SIG-M5 (cell line): ENCODE data around the gene SWAP70.
"Not testable (repeated sequence)": the region's sequence is repeated elsewhere in the genome, so short reads cannot be mapped to it uniquely, and the experiment has no call there.

Experiments
- DNase-seq: peaks from one replicate; lab custom pipeline; 2025; lab: John Stamatoyannopoulos, UW

The SWAP70 gene

DNA sequence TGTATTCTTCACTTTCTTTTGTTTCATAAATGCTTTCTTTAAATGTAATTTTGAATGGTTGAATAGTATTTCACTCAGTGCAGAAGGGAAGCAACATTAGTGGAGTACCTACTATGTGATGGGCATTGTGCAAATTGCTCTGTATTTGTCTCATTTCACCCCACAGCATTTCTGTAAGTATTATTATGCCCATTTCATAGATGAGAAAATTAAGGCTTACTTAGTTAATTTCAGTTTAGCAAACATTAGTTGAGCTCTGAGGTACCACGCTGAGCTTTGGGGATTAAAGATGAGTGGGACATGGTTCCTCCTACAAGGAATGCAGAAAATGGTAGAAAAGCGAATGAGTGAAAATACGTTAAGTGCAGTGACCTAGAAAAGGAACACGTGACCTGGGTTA, 58.1 kb downstream of the SWAP70 start:
- DNase-seq = no peak

DNA sequence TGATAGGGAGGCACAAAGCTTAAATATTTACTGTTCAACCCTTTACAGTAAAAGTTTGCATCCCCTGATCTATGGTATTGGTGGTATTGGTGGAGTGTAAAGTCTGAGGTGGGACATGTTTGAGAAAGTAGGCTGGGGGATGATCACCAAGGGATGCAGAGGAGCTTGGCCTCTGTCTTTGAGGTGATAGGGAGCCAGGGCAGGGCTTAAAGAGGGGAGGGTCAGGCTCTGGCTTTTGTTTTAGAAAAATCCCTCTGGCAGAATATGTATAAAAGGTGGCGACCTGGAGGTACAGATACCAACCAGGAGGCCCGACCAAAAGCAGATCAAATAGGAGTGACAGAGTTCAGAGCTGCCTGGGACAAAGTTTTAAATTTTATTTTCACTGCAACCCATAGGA, 59.0 kb downstream of the SWAP70 start:
- DNase-seq = no peak

DNA sequence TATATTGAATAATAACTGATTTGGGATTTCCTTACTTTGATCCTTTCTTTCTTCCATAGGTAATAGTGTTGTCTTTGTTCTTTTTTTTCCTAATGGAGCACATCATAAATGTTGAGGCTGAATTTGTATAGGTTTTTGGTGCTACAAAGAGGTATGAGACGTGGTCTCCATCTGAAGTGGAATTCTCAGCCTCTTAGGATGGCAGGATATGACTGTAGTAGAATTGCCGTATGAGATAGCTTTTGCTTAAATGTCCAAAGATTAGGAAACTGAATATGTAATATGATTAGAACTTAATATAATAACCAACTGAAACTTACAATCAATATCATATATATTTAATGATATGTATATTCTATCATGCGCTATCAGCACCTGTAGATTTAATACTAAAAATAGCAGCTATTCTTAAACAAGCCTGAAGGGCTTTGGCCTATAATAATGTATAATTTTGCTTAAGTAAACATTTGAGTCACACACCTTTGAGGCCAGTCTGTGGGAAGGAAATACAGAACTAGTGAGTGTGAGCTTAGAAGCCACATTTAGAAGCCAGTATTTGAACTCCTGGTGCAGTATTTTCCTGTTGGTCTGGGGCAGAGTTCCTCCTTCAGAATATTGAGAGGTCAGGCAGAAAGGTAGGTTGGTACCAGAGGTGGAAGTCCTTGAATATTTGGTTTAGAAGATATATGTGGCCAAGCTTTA, 62.6 kb downstream of the SWAP70 start:
- no peak for DNase-seq

DNA sequence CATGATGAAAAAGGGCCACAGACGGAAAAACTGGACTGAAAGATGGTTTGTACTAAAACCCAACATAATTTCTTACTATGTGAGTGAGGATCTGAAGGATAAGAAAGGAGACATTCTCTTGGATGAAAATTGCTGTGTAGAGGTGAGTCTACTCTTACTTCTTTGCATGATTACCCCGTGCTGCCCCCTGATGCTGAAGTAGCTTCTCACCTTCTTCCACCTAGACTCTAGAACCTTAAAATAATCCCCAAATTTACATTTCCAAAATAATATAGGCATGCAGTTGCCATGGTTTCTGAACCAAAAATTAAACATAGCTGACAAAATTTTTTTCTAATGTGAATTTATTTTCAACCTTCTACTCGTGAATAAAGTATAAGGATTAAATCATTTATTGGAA, 64.2 kb downstream of the SWAP70 start:
- DNase-seq = no peak

DNA sequence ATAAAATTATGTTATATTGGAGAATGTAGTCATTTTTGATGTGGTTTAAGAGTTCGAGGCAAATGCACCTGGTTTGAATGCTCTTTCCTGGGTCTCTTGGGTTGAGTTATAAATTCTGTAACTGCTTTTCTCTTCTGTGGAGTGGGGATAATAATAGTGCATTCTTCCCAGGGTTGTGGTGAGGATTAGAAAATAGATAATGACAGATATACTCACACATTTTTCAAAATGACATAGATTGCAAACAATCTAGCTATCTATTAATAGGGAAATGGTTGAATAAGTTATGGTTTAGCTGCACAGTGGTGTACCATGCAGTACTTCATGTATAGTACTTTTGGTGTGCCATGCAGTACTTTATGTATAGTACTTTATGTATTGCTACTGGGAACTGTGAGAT, 67.4 kb downstream of the SWAP70 start:
- no peak for DNase-seq

DNA sequence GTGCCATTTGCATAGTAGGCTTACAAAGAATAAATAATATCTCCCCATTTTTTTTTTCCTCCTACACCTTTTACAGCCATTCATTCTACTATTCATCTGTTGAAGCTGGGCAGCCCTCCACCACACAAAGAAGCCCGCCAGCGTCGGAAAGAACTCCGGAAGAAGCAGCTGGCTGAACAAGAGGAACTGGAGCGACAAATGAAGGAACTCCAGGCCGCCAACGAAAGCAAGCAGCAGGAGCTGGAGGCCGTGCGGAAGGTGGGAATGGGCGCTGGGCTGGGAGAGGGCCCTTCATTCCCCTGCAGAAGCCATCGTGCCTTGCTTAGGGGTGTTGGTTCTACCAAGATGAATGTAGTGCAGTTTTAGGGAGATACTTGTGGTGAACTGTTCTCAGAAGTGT, 68.6 kb downstream of the SWAP70 start:
- DNase-seq = no peak

DNA sequence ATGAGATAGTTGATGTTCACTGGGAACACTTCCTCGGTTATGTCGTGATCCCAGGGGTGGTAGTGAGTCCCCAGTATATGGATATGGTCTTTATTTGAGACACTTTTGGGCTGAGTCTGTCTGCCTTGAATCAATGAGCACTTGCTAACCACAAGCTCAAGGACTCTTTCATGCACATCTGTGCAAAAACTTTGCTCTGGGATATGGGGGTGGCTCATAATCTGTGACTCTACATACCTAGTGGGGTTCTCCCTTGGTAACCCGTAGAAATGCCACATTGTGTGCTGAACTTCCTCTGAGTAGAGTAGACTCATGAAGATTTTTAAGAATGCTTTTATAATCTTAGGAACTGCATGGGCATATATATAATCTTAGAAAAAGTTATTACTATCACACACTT, 69.3 kb downstream of the SWAP70 start:
- no peak for DNase-seq

DNA sequence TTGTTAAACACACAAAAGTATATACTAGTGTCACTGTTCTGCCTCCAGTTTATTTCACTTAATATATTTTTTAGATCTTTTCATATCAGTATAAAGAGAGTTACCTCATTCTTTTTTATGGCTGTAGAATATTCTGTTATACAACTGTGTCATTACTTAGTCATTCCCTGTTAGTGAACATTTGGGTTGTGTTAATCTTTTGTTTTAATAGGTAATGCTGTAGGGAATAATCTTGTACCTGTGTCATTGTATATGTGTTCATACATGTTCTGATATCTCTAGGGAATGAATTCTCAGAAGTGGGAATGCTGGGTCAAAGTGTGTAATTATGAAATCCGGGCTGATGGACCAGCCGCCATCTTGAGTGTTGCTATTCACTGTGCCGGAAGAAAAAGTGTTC, 71.4 kb downstream of the SWAP70 start:
- DNase-seq = no peak

DNA sequence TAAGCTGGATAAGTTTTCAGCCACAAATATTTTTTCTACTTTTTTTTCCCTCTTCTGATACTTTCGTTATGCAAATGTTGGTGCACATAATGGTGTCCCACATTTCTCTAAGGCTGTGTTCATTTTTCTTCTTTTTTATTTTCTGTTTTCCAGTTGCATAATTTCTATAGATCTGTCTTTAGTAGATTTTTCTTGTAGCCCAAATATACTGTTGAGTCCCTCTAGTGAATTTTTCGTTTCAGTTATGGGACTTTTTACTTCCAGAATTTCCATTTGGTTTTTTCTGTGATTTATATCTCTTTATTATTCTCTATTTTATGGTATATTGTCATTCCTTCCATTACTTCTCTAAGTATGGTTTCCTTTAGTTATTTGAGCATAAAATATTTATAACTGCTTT, 72.0 kb downstream of the SWAP70 start:
- DNase-seq = no peak

DNA sequence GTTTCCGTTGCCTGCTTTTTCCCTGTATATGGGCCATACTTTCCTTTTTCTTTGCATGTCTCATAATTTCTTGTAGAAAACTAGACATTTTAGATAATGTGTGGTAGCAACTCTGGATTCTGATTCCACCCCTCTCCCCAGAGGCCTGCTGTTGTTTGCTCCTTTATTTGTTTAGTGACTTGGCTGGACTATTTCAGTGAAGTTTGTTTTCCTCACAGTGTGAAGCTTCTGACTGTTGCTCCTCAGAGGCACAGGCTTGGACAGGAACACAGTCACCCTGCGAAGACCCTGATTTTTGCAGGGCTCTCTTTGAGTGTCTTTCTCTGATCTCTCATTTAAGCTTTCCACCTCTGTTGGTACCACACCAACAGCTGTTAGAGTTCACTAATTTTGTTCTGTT, 72.5 kb downstream of the SWAP70 start:
- no peak for DNase-seq

DNA sequence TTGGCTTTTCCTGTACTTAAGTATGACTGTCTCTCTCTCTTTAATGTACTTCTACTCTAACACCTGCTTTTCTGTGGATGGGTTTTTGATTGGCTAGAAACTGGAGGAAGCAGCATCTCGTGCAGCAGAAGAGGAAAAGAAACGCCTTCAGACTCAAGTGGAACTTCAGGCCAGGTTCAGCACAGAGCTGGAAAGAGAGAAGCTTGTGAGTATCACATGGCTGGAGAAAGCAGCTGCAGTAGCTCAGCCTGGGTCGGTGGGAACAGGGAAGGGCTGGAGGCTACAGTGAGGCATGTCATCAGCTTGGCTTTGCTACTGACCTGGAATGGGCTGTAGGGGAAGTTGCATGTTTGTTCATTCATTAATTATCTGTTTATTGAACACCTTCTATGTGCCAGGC, 74.2 kb downstream of the SWAP70 start:
- DNase-seq = no peak

DNA sequence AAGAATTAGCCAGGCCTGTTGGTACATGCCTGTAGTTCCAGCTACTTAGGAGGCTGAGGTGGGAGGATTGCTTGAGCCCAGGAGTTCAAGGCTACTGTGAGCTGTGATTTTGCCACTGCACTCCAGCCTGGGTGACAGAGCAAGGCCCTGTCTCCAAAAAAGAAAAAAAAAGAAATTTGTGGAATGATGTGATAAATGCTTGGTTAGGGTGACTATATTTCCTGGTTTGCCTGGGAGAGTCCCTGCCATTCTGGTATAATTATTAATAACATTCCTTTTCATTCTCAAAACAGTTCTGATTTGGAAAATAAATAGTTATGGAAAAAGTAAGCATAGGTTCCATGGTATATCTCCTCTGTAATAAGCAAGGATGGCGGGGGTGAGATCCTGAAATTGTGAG, 74.8 kb downstream of the SWAP70 start:
- no peak for DNase-seq

DNA sequence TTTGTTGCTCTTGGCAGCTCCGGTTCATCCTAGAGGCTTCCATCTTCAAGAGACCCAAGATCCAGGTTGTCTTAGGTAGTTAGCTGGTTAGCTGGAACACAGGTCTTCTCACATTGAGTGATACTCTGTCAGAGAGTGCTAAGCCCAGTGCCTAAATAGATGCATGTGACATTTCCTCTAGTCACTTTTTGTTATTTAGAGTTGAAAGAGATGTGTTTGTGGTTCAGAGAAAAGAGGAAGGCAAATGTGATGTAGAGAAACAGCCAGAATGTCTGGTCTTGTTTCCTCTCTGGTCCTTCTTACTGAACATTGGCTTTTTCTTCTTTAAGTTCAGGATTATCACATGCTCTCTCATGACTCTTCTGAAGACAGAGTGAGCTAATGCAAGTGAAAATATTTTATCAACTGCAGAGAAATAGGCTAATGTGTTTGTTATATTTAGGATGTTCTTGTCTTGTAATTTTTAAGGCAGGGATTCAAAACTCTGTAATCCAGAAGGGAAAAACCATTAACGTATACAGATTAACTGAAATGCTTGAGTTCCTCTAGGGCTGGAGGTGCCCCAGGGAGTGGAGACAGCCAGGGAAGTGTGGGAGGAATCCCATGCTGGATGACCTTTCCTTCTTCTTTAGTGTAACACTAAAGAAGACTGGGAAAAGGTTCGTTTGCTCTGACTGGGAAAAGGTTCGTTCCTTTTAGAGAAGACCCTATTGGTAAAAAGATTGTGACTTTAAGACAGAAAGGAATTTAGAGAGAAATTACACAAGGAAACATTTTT, 75.4 kb downstream of the SWAP70 start:
- DNase-seq = no peak

DNA sequence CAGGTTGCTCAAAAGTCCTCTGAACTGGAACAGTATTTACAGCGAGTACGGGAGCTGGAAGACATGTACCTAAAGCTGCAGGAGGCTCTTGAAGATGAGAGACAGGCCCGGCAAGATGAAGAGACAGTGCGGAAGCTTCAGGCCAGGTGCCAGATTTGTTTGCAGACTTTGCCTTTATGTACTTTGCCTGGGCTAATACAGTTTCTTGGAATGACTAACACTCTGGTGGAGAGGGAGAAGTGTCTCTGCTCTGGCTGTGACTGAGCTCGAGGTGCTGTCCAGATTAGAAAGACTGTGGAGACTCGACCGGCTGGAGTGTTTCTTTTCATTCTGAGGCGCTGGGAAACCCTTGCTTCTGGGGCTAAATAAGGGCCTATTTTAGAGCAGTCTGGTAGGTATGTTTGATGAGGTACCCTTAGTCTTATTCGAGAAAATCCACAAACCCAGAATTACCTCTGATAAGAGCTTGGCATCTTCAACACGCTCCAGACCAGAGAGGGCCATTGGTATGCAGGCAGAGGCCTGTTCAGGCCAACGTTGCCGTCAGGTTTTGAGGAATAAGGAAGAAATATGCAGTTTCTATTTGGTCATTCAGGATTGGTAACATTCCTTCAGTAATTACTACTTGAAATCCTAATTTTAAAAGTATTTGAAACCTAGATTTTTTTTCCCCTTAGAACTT, 76.5 kb downstream of the SWAP70 start:
- no peak for DNase-seq

DNA sequence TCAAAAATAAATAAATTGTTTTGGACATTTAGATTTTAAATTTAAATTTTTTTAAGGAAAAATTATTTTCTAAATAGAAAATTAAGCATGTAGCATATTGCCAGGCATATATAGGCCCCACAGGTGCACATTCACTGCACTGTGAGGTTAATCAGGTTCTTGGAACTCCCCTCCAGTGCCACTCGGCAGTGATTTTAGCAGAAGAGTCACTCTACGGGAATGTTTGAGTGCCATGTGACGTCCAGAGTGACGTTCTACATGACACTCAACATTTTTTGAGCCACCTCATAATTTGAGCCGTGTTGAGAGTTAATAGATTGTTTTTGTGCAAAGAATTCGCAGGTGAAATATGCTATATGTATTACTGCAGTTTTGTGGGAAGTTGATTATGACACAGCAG, 77.4 kb downstream of the SWAP70 start:
- DNase-seq = no peak

DNA sequence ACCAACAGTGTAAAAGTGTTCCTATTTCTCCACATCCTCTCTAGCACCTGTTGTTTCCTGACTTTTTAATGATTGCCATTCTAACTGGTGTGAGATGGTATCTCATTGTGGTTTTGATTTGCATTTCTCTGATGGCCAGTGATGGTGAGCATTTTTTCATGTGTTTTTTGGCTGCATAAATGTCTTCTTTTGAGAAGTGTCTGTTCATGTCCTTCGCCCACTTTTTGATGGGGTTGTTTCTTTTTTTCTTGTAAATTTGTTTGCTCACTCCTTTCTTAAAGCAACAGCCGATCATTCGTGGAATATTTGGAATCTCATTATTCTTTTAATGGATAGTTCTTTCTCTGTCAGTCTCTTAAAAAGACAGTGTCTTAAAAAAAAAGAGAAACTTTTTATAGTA, 79.6 kb downstream of the SWAP70 start:
- DNase-seq = not testable (repeated sequence)

DNA sequence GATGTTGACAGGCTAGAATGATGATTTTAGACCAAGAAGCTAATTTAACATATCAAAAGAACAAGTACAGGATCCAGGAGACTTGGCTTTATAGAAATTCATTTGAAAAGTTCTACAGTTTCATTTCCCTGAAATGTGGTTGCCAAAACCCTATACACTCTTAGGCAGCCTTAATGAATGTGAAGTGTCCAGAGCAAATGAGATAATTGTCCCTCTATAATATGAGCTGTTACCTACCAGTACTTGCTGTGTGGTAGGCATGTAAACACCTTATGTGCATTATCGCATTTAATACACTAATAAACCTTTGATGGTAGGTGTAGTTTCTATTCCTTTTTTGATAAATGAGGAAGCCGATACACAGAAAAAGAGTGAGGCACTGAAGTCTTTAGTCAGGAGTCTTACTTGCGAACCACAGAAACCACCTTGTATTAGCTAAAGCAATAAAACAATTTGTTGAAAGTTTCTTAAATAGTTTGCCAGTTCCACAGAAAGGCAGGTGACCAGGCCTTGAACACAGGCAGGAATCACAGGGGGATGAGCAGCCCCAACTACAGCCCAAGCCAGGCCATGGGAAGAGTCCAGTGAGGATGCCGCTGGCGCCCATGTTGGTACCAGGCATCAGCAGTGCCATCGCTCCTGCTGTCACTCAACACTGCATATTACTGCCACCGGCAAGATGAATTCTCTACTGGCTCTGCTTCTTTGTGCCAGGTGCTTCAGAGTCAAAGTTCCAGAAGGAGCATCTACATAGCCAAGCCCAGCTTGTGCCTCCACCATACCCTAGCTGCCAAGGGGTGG, 81.7 kb downstream of the SWAP70 start:
- peak; percentile 7 for DNase-seq

DNA sequence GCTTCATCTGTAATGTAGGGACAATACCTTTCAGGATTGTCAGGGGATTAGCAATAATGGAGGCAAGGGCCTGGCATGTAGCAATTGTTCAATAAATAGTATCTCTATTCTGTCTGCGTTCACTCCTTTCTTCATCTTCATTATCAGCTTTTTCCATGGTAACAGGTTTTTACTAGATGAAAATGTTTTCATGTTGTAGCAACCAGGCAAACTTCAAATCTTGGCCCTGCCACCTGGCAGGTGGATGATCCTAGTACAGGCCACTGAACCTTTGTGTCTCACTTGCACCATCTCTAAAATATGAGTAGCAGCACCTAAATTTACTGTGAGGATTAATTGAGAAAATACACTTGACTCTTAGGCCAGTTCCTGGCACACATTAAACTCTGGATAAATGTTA, 83.4 kb downstream of the SWAP70 start:
- no peak for DNase-seq

DNA sequence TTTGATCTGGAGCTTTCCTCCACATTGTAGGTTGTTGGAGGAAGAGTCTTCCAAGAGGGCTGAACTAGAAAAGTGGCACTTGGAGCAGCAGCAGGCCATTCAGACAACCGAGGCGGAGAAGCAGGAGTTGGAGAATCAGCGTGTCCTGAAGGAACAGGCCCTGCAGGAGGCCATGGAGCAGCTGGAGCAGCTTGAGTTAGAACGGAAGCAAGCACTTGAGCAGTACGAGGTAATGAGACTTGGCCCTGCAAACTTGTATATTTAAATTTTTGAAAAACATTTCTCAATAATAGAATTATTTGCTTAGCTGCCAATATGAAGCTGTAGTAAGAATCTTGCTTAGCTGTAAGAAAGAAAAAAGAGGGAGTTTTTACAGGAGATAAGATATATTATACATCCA, 84.0 kb downstream of the SWAP70 start:
- DNase-seq = no peak

DNA sequence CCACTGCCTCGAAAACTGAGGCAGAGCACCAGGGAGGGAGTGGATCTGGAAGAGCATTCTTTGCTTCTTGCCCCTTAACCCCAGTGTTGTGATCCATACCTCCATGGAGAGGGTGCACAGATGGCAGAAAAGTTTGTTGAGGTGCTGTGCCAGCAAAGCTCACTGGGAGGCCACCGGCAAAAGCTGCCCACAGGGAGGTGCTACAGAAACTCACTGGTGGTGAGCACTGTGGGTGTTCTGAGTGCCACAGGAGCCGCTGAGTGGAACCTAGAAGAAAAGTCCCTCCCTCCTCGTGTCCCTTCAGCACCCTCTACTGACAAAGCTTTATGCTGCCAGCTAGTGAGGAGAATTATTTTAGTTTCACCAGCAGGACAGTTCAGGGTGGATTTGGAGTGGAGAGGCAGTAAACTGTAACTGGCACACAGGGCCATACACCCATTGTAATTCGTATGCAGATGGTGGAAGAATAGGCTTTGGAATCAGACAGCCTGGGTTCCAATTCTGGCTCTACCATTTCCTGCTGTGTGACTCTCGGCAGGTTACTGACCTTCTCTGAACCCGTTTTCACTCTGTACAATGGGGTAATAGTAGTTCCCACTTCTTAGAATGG, 84.6 kb downstream of the SWAP70 start:
- peak; percentile 6 for DNase-seq

DNA sequence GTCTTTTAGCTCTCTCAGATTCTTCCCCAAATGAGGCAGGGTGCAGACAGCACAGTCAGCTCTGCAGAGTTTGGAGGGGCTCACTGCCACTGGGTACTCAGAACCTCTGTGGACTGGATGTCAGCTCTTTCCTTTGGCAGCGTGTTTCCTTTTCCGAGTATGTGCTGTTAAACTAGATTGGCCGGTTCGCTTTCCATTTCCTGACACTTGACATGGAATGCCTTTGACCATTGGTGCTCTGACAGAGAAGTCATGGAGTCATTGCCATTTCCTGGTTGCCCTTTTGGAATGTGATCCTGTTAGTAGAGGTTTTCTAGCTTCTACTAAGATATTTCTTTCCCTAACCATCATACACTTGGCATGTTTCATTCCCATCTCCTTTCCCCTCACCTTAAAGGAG, 86.7 kb downstream of the SWAP70 start:
- DNase-seq = no peak

DNA sequence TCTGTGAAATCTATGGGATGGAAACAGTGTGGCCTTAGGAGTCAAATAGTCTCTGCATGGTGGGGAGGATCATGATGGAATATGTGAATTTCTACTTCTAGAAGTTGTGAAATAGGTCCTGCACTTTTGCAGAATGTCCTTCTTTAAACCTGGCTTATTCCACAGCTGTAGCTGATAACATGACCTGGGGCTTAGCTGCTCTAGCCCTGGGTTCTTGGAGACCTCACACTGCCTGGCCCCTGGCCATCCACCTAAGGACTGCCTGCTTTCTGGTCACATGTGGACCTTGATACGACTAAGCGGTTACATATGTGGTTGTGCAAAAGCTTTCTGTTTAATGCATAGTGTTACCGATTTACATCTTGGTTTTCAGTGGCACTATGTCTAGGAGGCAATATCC, 88.2 kb downstream of the SWAP70 start:
- DNase-seq = no peak
